ENCODE measurements around the gene SLC27A3. TPM values are rescaled to one million over a fixed set of nuclear protein-coding genes. Genes with fewer than 3 reads are reported as not detected.

The SLC27A3 gene
- total and polyA plus RNA-seq, 7 donors: 3.5 to 15.6 (median 5.2) TPM

- Histone ChIP-seq H3K4me1 (peaks cover 5% of the 10 kb centered on the region), H3K27me3 (ENCODE audit: insufficient read depth in 3 of 3, low read length in 2 of 3) (no peaks in the 10 kb centered on the region), H3K27ac (no peak overlapping the region), H3K9me3 (no peaks in the 10 kb centered on the region), H3K4me3 (no peak overlapping the region), H3K36me3 (ENCODE audit: insufficient read depth in 1 of 2, low read depth in 1 of 2) (peaks cover 3 to 48% of the 10 kb centered on the region in 2 donors)
- DNase-seq (peak in 1 of 2 donors; percentile 14), ATAC-seq (peak in 1 of 4 donors; percentile 11)
- no peak for TF ChIP-seq CTCF (IDR thresholded peaks at IDR 0.05)
- intact Hi-C loops (cut with DNase I): loop anchor here in 1 of 2 donors (10.0 kb wide), 1 partner anchor 459 kb away; no protein-coding TSS in a partner anchor
- 75 to 88% (median 77%) methylated on average over 11 of the region's 11 CpGs for WGBS, 3 donors
Measured at GRCh38 chr1:153805886-153806719, 30.9 kb downstream of the SLC27A3 start.

GRCh38 chr1:153816283-153816889 lies 41.2 kb downstream of the SLC27A3 start:
- Histone ChIP-seq H3K4me1 (no peaks in the 10 kb centered on the region), H3K9me3 (no peaks in the 10 kb centered on the region), H3K27ac (peak overlapping the region; percentile 65), H3K36me3 (ENCODE audit: insufficient read depth in 1 of 2, low read depth in 1 of 2) (peaks cover 9 to 81% of the 10 kb centered on the region in 2 donors), H3K27me3 (ENCODE audit: insufficient read depth in 3 of 3, low read length in 2 of 3) (no peaks in the 10 kb centered on the region), H3K4me3 (no peak overlapping the region)
- DNase-seq (peak in 1 of 2 donors; percentile 39), ATAC-seq (peak; percentile 55 to 76 (median 74))
- WGBS, 3 donors: 46 to 77% (median 53%) methylated on average over 13 of the region's 13 CpGs
- intact Hi-C loops (cut with DNase I): no loop called here
- TF ChIP-seq CTCF (IDR thresholded peaks at IDR 0.05): no peak

GRCh38 chr1:153818876-153819275 lies 43.7 kb downstream of the SLC27A3 start:
- H3K9me3 ChIP-seq: no peaks in the 10 kb centered on the region
- peaks cover 4 to 56% of the 10 kb centered on the region in 2 donors for H3K36me3 ChIP-seq (ENCODE audit: insufficient read depth in 1 of 2, low read depth in 1 of 2)
- intact Hi-C loops (cut with DNase I): no loop called here
- ATAC-seq: no peak
- no peaks in the 10 kb centered on the region for H3K27me3 ChIP-seq (ENCODE audit: insufficient read depth in 3 of 3, low read length in 2 of 3)
- no peak overlapping the region for H3K4me3 ChIP-seq
- TF ChIP-seq CTCF (IDR thresholded peaks at IDR 0.05): no peak
- WGBS, 3 donors: 87 to 90% (median 89%) methylated on average over 2 of the region's 2 CpGs
- no peak overlapping the region for H3K27ac ChIP-seq
- DNase-seq: no peak
- no peaks in the 10 kb centered on the region for H3K4me1 ChIP-seq

GRCh38 chr1:153827168-153827964 lies 52.2 kb downstream of the SLC27A3 start:
- peaks cover 2 to 19% of the 10 kb centered on the region in 2 donors for H3K36me3 ChIP-seq (ENCODE audit: insufficient read depth in 1 of 2, low read depth in 1 of 2)
- TF ChIP-seq CTCF (IDR thresholded peaks at IDR 0.05): no peak
- H3K27me3 ChIP-seq (ENCODE audit: insufficient read depth in 3 of 3, low read length in 2 of 3): no peaks in the 10 kb centered on the region
- intact Hi-C loops (cut with DNase I): loop anchor here in 1 of 2 donors (5.0 kb wide), 1 partner anchor 40 kb away; no protein-coding TSS in a partner anchor
- H3K9me3 ChIP-seq: no peaks in the 10 kb centered on the region
- 91 to 95% (median 93%) methylated on average over 6 of the region's 6 CpGs for WGBS, 3 donors
- DNase-seq (no peak), ATAC-seq (no peak)
- no peak overlapping the region for H3K27ac ChIP-seq
- no peak overlapping the region for H3K4me3 ChIP-seq
- peaks cover 6% of the 10 kb centered on the region for H3K4me1 ChIP-seq

Other genes with a start within 250 kb of the SLC27A3 start
- gene S100A6, start 239.4 kb upstream of the SLC27A3 start, total RNA-seq: 100 to 1,000 TPM in 3 of 4 donors, 10 to 100 TPM in 1; 78.5 to 420 (median 150) TPM
- gene S100A6, start 239.4 kb upstream of the SLC27A3 start, polyA plus RNA-seq: 100 to 1,000 TPM; 295 to 506 (median 467) TPM
- not detected for gene S100A5, start 234.5 kb upstream of the SLC27A3 start, total RNA-seq
- not detected for gene S100A5, start 234.5 kb upstream of the SLC27A3 start, polyA plus RNA-seq
- 10 to 100 TPM; 27.0 to 54.7 (median 47.3) TPM for gene S100A4, start 229.6 kb upstream of the SLC27A3 start, total RNA-seq
- gene S100A4, start 229.6 kb upstream of the SLC27A3 start, polyA plus RNA-seq: 100 to 1,000 TPM in 1 of 3 donors, 10 to 100 TPM in 2; 75.2 to 155 (median 83.6) TPM
- gene S100A3, start 226.1 kb upstream of the SLC27A3 start, total RNA-seq: 1 to 10 TPM in 2 of 4 donors, under 1 TPM in 2; 0.34 to 5.5 (median 0.86) TPM
- gene S100A3, start 226.1 kb upstream of the SLC27A3 start, polyA plus RNA-seq: 1 to 10 TPM in 2 of 3 donors, under 1 TPM in 1; 0.77 to 6.6 (median 3.4) TPM
- gene S100A2, start 209.6 kb upstream of the SLC27A3 start, total RNA-seq: 1 to 10 TPM in 3 of 4 donors, under 1 TPM in 1; 0.86 to 10.0 (median 1.1) TPM
- 10 to 100 TPM in 1 of 3 donors, 1 to 10 TPM in 2; 1.1 to 15.4 (median 2.1) TPM for gene S100A2, start 209.6 kb upstream of the SLC27A3 start, polyA plus RNA-seq
- 10 to 100 TPM; 23.3 to 57.2 (median 38.3) TPM for gene S100A16, start 162.3 kb upstream of the SLC27A3 start, total RNA-seq
- 100 to 1,000 TPM in 1 of 3 donors, 10 to 100 TPM in 2; 23.5 to 251 (median 38.1) TPM for gene S100A16, start 162.3 kb upstream of the SLC27A3 start, polyA plus RNA-seq
- gene S100A14, start 159.1 kb upstream of the SLC27A3 start, total RNA-seq: under 1 TPM in 1 of 4 donors, not detected in 3; 0.22 TPM
- under 1 TPM; 0.38 to 0.48 (median 0.39) TPM for gene S100A14, start 159.1 kb upstream of the SLC27A3 start, polyA plus RNA-seq
- 100 to 1,000 TPM in 2 of 4 donors, 10 to 100 TPM in 2; 72.4 to 199 (median 106) TPM for gene S100A13, start 147.9 kb upstream of the SLC27A3 start, total RNA-seq
- 100 to 1,000 TPM in 2 of 3 donors, 10 to 100 TPM in 1; 79.6 to 159 (median 133) TPM for gene S100A13, start 147.9 kb upstream of the SLC27A3 start, polyA plus RNA-seq
- 1,000 to 10,000 TPM in 3 of 4 donors, 100 to 1,000 TPM in 1; 785 to 1,205 (median 1,028) TPM for gene S100A1, start 147.0 kb upstream of the SLC27A3 start, total RNA-seq
- 1,000 to 10,000 TPM in 1 of 3 donors, 100 to 1,000 TPM in 2; 370 to 1,423 (median 918) TPM for gene S100A1, start 147.0 kb upstream of the SLC27A3 start, polyA plus RNA-seq
- 10 to 100 TPM; 71.1 to 87.7 (median 80.2) TPM for gene CHTOP, start 141.3 kb upstream of the SLC27A3 start, total RNA-seq
- 100 to 1,000 TPM in 2 of 3 donors, 10 to 100 TPM in 1; 88.3 to 122 (median 111) TPM for gene CHTOP, start 141.3 kb upstream of the SLC27A3 start, polyA plus RNA-seq
- gene SNAPIN, start 116.7 kb upstream of the SLC27A3 start, total RNA-seq: 10 to 100 TPM; 53.9 to 72.0 (median 58.5) TPM
- gene SNAPIN, start 116.7 kb upstream of the SLC27A3 start, polyA plus RNA-seq: 100 to 1,000 TPM in 1 of 3 donors, 10 to 100 TPM in 2; 51.7 to 102 (median 60.4) TPM
- gene ILF2, start 104.4 kb upstream of the SLC27A3 start, total RNA-seq: 100 to 1,000 TPM in 1 of 4 donors, 10 to 100 TPM in 3; 71.7 to 102 (median 98.2) TPM
- gene ILF2, start 104.4 kb upstream of the SLC27A3 start, polyA plus RNA-seq: 100 to 1,000 TPM in 2 of 3 donors, 10 to 100 TPM in 1; 82.4 to 158 (median 142) TPM
- 10 to 100 TPM in 2 of 4 donors, 1 to 10 TPM in 2; 7.0 to 11.1 (median 8.7) TPM for gene NPR1, start 96.7 kb upstream of the SLC27A3 start, total RNA-seq
- 10 to 100 TPM in 1 of 3 donors, 1 to 10 TPM in 2; 4.5 to 10.4 (median 8.5) TPM for gene NPR1, start 96.7 kb upstream of the SLC27A3 start, polyA plus RNA-seq
- 10 to 100 TPM; 17.8 to 29.0 (median 22.8) TPM for gene INTS3, start 47.4 kb upstream of the SLC27A3 start, total RNA-seq
- gene INTS3, start 47.4 kb upstream of the SLC27A3 start, polyA plus RNA-seq: 10 to 100 TPM; 11.3 to 24.3 (median 15.8) TPM
- gene GATAD2B, start 147.6 kb downstream of the SLC27A3 start, total RNA-seq: 10 to 100 TPM; 34.8 to 53.1 (median 43.1) TPM
- 1 to 10 TPM; 3.4 to 9.4 (median 5.7) TPM for gene GATAD2B, start 147.6 kb downstream of the SLC27A3 start, polyA plus RNA-seq
- gene DENND4B, start 171.3 kb downstream of the SLC27A3 start, total RNA-seq: 10 to 100 TPM; 47.1 to 75.4 (median 50.3) TPM
- 10 to 100 TPM; 23.1 to 40.4 (median 23.5) TPM for gene DENND4B, start 171.3 kb downstream of the SLC27A3 start, polyA plus RNA-seq
- gene CRTC2, start 183.2 kb downstream of the SLC27A3 start, total RNA-seq: 10 to 100 TPM; 17.0 to 39.0 (median 27.6) TPM
- 10 to 100 TPM; 31.3 to 54.6 (median 31.3) TPM for gene CRTC2, start 183.2 kb downstream of the SLC27A3 start, polyA plus RNA-seq
- gene SLC39A1, start 188.1 kb downstream of the SLC27A3 start, total RNA-seq: 10 to 100 TPM; 21.9 to 58.2 (median 38.0) TPM
- 10 to 100 TPM; 46.7 to 85.3 (median 65.9) TPM for gene SLC39A1, start 188.1 kb downstream of the SLC27A3 start, polyA plus RNA-seq
- gene CREB3L4, start 192.5 kb downstream of the SLC27A3 start, total RNA-seq: 1 to 10 TPM; 3.7 to 5.6 (median 5.0) TPM
- gene CREB3L4, start 192.5 kb downstream of the SLC27A3 start, polyA plus RNA-seq: 10 to 100 TPM in 1 of 3 donors, 1 to 10 TPM in 2; 4.3 to 12.6 (median 6.3) TPM
- gene JTB, start 202.3 kb downstream of the SLC27A3 start, total RNA-seq: 100 to 1,000 TPM in 2 of 4 donors, 10 to 100 TPM in 2; 87.6 to 118 (median 95.0) TPM
- 100 to 1,000 TPM; 147 to 266 (median 172) TPM for gene JTB, start 202.3 kb downstream of the SLC27A3 start, polyA plus RNA-seq
- gene RAB13, start 210.9 kb downstream of the SLC27A3 start, total RNA-seq: 10 to 100 TPM; 31.0 to 67.0 (median 44.1) TPM
- 10 to 100 TPM; 30.3 to 40.8 (median 38.5) TPM for gene RAB13, start 210.9 kb downstream of the SLC27A3 start, polyA plus RNA-seq
- gene RPS27, start 215.4 kb downstream of the SLC27A3 start, total RNA-seq: 1,000 to 10,000 TPM in 2 of 4 donors, 100 to 1,000 TPM in 2; 653 to 1,325 (median 1,012) TPM
- gene RPS27, start 215.4 kb downstream of the SLC27A3 start, polyA plus RNA-seq: 1,000 to 10,000 TPM; 7,773 to 8,046 (median 8,035) TPM

Data from psoas muscle (tissue), 8 donors.